Gastroesophageal sphincter (tissue), 3 donors: ENCODE data around the gene UGT2B17.

ENCODE experiments used
- CTCF ChIP-seq, 4 experiments: fragments of 200-600 bp in 2 of 4; fragments of 450-650 bp in 2 of 4; sonication (generic) in 1 of 4; IDR thresholded peaks; one replicate each; pipeline ENCODE4 v1.5.1; 2017 to 2019; ENCODE audit warnings: antibody characterized with exemption in 4 of 4, mild to moderate bottlenecking in 2 of 4, moderate library complexity in 2 of 4
- POLR2A ChIP-seq, 2 donors: fragments of 450-650 bp; IDR thresholded peaks; one replicate each; pipeline ENCODE4 v1.6.1; 2017; ENCODE audit warnings: antibody characterized with exemption in 2 of 2, mild to moderate bottlenecking in 2 of 2, moderate library complexity in 1 of 2

- no peak for TF ChIP-seq CTCF (IDR thresholded peaks at IDR 0.05)
- TF ChIP-seq POLR2A (IDR thresholded peaks at IDR 0.05), result no peak
Measured at GRCh38 chr4:68593112-68593511, 17.0 kb upstream of the UGT2B17 start.
